M059J (cell line): ENCODE data around the gene SLC35F6. TPM values are rescaled to one million over a fixed set of nuclear protein-coding genes. Genes with fewer than 3 reads are reported as not detected.
"Not testable (repeated sequence)": the region's sequence is repeated elsewhere in the genome, so short reads cannot be mapped to it uniquely, and the experiment has no call there.

ENCODE experiments used
- DNase-seq: peaks from one replicate; pipeline ENCODE4 v3.0.0-alpha.2; 2012; ENCODE audit warnings: low read depth
- total RNA-seq: library from RNA; depleted of rRNA; stranded (reverse); fragments of >200 nt; shearing (Covaris generic); gene quantifications from 2 replicates; pipeline ENCODE4 v1.2.3, GENCODE V29; 2014

SLC35F6 gene
- total RNA-seq, 1 experiment from 2014 or later = 35.6 TPM

DNA sequence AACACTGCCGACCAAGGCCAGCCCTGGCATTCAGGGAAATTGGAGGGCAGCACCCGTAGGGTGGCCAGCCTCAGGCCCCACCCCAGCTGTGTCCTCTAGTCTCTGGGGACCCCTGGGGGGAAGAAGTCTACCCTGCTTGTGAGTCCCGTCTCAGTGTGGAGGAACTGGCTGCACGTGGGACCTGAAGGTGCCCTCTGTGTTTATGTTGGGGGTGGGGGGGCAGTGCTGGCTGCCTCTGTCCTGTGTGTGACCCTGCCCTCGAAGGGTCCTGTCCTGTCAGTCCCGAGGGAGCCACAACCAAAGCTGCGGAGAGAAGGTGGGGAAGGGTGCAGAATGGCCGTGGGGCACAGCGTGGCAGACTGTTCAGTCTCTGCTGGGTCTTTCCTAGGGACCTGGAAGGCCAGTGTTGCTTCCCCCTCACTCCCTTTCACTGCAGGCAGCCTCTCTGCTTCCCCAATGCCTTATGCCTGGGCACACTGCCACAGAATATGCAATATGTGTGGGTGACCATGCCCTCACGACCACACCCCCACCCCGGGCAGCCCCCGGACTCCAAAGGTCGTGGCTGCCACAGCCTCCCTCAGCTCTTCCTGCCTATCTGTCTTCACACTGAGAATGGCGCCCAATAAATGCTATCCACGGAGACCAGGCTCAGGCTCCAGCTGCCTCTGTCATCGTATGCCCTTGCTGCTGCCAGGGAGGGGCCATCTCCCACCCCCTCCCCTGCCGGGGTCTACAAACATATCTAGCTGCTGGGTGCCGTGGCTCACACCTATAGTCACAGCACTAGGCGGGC lies 33.3 kb upstream of the SLC35F6 start:
- no peak for DNase-seq

DNA sequence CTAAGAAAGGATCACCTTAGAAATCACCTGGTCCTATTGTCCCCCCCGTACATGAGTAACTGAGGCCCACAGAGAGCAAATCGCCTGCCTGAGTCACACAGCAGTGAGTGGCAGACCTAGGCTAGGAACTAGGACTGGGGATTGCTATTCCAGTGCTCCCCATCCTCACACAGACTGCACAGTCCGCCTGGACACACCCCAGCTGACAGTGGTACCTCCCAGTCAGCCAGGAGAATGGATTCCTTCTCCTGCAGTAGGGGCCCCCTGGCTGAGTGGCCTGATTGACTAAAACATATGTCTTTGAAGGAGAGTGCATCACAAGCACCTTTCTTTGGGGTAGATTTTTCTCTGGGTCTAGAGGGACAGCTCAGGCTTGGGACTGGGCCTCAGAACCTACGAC lies 32.4 kb upstream of the SLC35F6 start:
- DNase-seq = no peak

DNA sequence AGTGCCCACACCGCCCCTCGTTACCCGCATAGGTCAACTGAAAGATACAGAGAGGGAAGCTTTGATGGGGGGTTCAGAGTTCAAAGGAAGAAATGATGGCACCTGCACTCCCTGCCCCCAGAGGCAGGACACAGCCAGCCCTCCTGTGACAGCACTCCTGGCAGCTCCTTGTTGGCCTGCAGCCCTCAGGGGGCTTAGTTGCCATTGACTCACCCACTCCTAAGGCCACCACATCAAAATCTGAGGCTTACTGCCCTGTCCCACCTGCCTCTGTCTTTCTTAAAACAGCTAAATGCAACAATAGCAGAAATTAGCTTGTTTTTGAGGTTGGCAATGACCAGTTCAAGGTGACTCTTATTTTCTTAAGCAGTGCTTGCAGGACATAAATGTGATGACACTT lies 31.6 kb upstream of the SLC35F6 start:
- no peak for DNase-seq

DNA sequence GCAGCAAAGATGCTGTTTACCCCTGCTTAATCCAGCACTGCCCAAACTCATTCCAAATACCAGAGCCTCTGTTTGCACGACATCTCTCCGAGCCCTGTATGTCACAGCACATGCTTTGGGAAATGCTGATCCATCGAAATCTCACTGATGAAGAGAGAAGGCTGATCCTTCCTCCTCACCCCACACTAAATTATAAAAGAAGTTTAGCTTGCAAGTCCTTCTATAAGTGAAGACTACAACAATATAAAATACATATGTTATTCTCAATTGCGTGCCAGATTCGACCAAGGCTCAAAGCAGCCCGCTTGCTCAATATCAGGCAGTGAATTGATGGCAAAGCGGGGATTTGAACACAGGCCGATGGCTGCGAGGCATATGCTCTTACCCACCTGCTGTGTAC lies 30.7 kb upstream of the SLC35F6 start:
- DNase-seq = no peak

DNA sequence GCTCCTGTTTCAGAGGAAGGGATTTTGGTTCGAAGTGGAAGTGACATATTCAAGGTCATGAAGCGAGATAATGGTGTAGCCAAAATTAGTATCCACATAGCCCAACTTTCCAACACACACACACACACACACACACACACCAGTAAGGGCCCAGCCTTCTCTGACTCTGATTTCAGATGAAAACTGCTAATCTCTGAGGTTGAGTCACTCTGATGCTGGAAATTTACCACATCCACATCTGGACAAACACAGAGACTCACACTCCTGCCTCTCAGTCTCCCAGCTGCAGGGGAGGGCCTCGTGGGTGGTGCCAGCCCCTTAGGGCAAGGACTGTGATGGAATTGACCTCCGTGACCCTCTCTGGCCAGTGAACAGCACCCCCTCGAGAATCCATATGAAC lies 29.0 kb upstream of the SLC35F6 start:
- DNase-seq = peak; percentile 80

DNA sequence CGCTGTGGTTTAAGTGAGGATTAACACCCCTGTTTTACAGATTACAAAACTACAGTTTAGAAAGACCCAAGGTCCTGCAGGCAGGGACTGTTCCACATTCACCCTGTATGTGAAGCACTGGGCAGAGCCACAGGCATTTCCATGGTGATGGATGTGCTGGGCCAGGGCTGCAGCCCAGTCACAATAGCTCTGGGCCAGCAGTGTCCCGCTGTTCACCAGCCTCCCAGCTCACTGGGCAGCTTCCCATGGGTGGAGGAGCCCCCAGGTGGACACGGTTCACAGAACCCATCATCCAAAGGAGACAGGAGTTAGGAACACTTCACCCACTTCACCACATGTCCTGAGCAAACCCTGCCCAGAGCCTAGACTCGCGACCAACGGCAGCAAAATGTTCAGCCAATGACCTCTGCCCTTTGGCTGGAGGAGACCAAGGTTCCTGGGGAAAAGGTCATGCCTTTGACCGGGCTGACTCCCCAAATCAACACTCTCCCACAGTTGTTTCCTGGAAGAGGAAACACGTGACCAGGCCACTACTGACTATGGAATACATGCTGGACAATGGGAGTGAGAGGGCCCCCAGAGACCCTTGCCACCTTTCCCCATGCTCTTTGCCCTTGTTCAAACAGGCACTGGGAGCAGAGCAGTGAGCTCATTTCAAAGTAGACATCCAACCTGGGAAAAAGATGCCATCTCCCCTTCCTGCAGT lies 28.0 kb upstream of the SLC35F6 start:
- DNase-seq = peak; percentile 45

DNA sequence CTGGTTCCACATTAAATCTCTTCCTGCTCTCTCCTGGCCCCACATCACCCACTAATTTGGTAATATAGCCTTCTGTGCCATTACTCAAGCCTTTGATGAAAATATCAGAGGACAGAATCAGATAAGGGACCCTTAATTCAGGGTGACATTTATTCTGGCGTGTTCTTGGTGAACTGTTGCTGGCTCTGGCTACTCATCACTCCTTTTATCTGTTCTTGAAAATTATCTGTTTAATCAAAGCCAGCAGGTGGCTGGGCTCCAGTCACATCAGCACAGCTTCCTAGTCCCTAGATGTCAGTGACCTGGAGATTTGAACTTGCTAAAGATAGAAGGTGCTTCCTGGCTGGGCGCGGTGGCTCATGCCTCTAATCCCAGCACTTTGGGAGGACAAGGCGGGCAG lies 26.9 kb upstream of the SLC35F6 start:
- DNase-seq = no peak

DNA sequence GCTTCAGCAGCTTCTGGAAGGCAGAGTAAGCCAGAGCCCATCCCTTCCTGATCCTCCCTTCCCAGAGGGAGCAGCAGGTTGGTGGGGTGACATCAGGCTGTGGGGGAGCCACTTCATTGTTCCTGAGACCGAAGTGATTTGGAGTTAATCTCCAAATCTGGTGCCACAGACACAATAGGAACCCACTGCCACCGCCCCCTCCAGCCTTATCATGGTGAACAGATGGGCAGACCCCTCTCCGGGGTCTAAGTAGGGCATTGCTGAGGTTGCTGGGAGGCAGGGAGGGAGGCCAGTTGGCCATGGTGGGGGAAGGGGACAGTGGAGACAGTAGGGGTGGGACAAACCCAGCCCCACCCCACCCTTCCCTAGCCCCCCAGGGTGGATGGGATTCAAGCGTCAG lies 25.6 kb upstream of the SLC35F6 start:
- no peak for DNase-seq

DNA sequence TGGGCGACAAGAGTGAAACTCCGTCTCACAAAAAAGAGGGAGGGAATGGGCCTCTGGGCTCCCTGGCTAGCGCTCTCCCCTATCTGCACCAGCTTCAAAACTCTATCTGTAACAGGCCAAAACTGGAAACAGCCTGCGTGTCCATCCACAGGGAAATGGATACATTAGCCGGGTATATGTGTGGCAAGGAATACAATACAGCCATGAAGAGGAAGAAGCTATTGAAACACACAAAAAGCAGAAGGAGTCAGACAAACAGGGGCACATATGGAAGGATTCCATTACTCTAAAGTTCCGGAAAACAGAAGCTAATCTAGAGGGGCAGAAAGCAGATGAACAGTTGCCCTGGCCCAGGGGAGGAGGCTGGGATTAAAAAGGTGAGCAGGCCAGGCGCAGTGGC lies 24.6 kb upstream of the SLC35F6 start:
- DNase-seq = no peak

DNA sequence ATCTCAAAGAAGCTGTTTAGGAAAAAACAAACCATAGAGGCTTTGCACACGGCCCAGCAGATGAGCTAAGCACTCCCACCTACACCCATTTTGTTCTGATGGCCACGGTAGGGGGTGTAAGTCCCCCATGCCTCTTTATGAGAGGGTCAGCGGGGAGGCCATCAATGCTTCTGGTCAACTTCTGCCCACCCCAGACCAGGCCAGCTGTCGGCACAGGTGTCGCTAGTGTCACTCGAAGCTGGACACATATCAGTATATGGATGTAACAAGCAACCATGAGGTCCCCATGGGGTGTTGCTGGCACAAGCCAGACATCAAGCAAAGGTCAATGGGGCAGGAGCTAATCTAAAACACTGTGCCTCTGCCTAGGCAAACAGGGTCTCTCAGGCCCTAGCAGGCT lies 23.7 kb upstream of the SLC35F6 start:
- DNase-seq = no peak

DNA sequence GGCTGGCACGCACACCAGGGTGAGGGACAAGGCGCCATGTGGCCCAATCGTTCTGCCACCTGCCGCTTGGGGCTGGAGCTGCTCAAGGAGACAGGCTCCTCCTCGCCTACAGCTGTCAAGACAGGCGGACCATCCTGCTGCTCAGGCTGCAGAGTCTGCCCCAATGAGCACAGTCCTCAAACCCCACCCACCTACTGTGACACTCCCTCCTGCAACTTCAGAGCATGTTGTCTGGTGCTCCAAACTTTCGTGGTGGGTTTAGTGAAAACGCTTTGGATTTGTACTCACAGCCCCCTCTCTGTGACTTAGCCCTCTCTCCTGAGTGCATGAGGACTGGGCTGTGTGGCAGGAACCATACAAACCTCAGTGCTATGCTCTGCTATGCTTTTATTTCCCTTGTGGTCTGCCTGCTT lies 23.2 kb upstream of the SLC35F6 start:
- DNase-seq = no peak

DNA sequence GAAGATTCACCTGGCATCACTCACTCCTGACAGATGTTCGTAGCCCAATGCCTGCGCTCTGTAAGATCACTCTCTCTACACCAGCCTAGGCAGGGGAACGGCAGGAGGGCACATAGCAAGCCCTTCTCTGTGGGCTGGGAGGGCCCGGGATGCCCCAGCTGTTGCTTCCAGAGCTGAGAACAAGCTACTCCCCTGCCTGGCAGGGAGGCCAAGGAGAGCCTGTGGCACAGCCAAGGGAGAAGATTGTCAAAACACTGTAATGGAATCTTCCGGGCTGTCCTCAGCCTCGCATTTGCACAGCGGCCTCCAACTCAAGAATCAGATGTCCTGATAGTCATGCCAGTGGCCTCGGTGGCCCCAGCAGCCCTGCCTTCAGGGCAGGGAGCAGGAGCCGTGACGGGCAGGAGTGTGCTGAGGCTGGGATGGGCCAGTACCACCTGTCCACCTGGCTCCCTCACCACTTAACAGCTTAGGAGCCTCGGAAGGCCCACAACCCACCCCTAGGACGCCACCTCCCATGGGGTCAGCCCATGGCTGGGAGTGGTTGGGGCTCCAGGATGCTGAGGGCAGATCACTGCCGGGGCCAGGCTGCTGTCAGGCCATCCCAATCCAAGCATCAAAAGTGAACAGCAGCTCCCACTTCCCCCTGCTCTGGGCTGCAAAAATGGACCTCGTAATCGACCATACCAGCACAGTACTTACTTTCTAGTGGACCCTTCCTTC lies 21.9 kb upstream of the SLC35F6 start:
- no peak for DNase-seq

DNA sequence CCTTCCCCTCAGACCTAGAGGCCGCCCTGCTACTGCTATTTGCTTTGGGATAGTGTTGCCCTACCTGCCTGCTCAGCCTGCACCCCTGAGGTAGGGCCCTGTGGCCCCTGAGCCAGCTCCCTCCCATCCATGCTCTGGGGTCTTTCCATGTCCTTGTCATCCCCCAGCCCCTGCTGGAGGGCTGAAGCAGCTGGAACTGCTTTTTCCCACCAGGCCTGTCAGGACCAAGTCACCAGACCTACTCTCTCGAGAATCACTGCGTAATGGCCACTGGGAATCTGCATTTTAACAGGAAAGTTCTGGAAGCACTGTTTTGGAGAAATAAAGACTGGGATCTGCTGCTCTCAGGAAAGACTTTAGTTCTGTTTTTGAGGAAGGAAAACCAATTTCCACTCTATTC lies 20.2 kb upstream of the SLC35F6 start:
- no peak for DNase-seq

DNA sequence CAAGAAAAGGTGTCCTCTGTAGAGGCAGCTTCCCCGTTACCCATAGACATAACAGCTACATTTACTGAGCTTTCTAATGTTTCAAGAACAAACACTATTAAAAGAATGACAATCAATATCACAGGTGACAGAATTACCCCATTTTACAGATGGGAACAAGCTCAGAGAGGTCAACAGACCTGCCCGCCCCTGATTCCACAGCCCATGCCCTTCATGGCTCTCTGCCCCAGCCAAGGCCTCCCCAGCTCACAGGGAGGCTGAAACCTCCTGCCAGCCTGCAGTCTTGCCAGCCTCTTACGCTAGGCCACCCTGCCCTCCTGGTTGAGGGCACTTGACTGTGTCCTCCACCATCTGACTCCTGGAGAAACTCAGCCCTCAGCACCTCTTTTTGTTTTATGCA lies 19.1 kb upstream of the SLC35F6 start:
- DNase-seq = no peak

DNA sequence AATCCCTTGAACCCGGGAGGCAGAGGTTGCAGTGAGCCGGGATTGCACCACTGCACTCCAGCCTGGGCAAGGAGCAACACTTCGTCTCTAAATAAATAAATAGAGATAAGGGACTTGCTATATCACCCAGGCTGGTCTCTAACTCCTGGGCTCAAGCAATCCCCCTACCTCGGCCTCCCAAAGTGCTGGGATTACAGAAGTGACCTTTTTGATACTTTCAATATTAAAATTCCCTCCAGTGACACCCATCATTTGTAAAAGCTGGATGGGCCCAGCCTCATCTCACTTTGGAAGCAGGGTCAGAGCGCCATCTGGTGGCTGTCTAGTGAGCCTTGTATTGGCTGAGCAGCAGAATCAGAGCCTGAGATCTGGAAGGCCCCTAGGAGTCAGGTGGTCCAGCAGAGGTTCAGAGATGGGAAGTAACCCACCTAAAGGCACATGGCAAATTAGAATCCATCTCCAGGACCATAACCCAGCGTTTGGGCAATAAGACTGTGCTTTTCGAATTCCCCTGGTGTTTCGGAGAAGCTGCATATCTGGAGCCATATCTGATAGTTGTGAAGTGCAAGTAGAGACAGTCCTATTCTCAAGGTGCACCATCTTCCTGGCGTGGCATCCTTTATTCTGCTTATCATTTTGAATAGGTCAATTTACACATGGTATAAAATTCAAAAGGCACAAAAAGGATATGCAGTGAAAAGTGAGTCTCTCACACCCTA lies 18.3 kb upstream of the SLC35F6 start:
- peak; percentile 72 for DNase-seq

DNA sequence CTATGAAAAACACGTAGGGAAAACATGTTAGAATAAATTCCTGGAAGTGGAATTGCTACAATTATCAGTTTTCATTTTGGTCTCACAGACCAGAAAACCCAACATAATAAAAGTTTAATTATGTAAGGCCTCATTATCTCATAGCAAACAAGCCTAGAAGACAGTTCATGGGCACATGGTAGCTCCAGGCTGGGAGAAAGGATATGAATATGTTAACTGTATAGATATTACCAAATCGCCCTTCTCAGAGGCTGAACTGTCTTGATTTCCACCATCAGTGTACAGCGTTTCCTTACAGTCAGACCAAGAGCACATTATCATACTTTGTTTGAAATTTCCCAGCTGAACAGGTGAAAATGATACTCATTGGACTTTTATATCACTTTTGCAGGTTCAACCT lies 17.1 kb upstream of the SLC35F6 start:
- DNase-seq = no peak

DNA sequence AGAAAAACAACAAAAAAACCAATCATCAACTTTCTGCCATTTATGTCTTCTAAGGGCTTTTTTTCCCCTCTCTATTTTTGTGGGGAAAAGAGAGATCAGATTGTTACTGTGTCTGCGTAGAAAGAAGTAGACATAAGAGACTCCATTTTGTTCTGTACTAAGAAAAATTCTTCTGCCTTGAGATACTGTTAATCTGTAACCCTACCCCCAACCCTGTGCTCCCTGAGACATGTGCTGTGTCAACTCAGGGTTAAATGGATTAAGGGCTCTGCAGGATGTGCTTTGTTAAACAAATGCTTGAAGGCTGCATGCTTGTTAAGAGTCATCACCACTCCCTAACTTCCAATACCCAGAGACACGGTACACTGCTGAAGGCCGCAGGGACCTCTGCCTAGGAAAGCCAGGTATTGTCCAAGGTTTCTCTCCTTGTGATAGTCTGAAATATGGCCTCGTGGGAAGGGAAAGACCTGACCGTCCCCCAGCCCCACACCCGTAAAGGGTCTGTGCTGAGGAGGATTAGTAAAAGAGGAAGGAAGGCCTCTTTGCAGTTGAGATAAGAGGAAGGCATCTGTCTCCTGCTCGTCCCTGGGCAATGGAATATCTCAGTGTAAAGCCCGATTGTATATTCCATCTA lies 14.2 kb upstream of the SLC35F6 start:
- peak; percentile 35 for DNase-seq

DNA sequence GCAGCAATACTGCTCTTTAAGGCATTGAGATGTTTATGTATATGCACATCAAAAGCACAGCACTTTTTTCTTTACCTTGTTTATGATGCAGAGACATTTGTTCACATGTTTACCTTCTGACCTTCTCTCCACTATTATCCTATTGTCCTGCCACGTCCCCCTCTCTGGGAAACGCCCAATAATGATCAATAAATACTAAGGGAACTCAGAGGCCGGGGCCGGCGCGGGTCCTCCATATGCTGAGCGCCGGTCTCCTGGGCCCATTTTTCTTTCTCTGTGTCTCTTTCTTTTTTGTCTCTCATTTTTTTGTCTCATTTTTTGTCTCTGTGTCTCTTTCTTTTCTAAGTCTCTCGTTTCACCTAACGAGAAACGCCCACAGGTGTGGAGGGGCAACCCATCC lies 13.6 kb upstream of the SLC35F6 start:
- DNase-seq = not testable (repeated sequence)

DNA sequence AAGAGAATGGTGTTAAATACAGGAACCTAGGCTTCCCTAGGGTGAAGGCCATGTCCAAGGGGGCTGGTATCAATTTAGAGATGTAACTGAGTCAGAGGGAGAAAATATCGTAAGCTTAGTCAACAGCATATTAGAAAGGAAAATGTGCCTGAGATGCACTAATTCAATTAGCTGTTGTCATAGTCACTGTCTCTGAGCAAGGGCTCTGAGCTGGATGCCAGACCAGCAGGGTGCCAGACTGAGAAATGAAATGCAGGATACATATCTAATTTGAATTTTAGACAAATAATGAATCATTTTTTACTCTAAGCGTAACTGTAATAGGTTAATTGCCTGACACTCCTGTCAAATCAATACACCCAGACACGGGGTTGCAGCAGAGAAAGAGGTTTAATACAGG lies 11.4 kb upstream of the SLC35F6 start:
- DNase-seq = no peak

DNA sequence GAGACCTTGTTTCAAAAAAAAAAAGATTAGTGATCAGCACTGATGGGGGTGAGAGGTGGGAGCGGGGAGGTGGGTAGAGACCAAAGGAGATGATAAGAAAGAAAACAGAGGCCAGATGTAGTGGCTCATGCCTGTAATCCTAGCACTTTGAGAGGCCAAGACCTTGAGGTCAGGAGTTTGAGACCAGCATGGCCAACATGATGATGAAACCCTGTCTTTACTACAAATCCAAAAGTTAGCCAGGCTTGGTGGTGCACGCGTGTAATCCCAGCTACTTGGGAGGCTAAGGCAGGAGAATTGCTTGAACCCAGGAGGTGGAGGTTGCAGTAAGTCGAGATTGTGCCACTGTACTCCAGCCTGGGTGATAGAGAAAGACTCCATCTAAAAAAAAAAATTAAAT lies 9.5 kb upstream of the SLC35F6 start:
- no peak for DNase-seq

DNA sequence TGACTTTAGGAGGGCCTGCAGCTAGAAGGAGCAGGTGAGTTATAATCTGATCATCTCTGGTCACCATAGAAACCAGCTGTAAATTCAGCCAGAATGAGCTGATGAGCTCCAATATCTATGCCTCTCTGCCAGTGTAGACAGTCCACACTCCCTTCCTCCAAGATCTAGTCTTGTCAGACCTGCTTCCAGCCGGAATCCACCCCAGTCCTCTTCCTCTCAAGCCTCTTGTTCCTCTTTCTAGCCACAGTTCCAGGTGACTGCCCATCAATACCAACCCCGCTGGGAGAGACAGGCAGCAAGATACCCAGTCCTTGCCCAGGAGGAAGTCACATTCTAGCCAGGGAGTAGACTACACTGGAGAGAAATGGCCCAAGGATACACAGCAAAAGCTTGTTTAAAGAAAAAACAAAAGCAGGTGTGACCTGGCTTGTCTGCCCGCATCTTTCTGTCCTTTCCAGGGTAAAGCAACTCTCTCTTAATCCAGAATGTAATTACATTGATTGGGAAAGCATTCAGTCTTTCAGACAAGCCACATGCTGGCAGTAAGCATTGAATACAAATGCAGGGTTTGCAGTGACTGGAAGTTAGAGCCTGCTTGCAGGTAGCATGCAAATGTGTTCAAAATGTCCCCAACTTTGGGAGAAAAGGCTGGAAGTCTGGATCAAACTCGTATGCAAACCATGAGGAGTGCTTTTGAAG lies 9.0 kb upstream of the SLC35F6 start:
- DNase-seq = no peak
